ENCODE data around the gene DUSP8. TPM values are rescaled to one million over a fixed set of nuclear protein-coding genes. Genes with fewer than 3 reads are reported as not detected.

Gene DUSP8
- total RNA-seq, 2 experiments from 2014 or later, result not detected

GRCh38 chr11:1540074-1540473 lies 32.0 kb downstream of the DUSP8 start:
- no TSS peak for BruUV-seq (replicated peaks)
- Histone ChIP-seq H3K27ac (ENCODE audit: low read depth, low read length, poor library complexity, severe bottlenecking) (no peak overlapping the region), H3K9me2 (ENCODE audit: insufficient read depth, low read length) (no peaks in the 10 kb centered on the region), H4K20me1 (ENCODE audit: insufficient read depth, low read length) (no peaks in the 10 kb centered on the region), H3K36me3 (ENCODE audit: insufficient read depth, low read length) (no peaks in the 10 kb centered on the region), H3K9me3 (ENCODE audit: low read length) (no peaks in the 10 kb centered on the region), H3K4me2 (ENCODE audit: low read length) (no peak overlapping the region), H3K4me1 (ENCODE audit: insufficient read depth, low read length, poor library complexity, severe bottlenecking) (no peaks in the 10 kb centered on the region), H3K4me3 (ENCODE audit: low read depth, low read length, poor library complexity, severe bottlenecking) (no peak overlapping the region), H2AFZ (ENCODE audit: low read length) (no peak overlapping the region), H3K79me2 (ENCODE audit: insufficient read depth, low read depth, low read length) (no peaks in the 10 kb centered on the region)
- intact Hi-C loops (cut with micrococcal nuclease; ENCODE audit: unreplicated experiment), result no loop called here
- no peak for DNase-seq (ENCODE audit: low spot score)
- ChIA-PET CTCF (ENCODE audit: unreplicated experiment) (no interaction called here), POLR2A (no interaction called here)
- TF ChIP-seq, protein P1, sequence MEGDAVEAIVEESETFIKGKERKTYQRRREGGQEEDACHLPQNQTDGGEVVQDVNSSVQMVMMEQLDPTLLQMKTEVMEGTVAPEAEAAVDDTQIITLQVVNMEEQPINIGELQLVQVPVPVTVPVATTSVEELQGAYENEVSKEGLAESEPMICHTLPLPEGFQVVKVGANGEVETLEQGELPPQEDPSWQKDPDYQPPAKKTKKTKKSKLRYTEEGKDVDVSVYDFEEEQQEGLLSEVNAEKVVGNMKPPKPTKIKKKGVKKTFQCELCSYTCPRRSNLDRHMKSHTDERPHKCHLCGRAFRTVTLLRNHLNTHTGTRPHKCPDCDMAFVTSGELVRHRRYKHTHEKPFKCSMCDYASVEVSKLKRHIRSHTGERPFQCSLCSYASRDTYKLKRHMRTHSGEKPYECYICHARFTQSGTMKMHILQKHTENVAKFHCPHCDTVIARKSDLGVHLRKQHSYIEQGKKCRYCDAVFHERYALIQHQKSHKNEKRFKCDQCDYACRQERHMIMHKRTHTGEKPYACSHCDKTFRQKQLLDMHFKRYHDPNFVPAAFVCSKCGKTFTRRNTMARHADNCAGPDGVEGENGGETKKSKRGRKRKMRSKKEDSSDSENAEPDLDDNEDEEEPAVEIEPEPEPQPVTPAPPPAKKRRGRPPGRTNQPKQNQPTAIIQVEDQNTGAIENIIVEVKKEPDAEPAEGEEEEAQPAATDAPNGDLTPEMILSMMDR (conservative IDR thresholded peaks at IDR 0.05; ENCODE audit: low read length), result no peak
- no peak for TF ChIP-seq EZH2phosphoT487 (IDR thresholded peaks at IDR 0.05; ENCODE audit: borderline replicate concordance, low read depth, low read length)

GRCh38 chr11:1538153-1538552 lies 33.9 kb downstream of the DUSP8 start:
- Histone ChIP-seq H3K4me2 (ENCODE audit: low read length) (no peak overlapping the region), H4K20me1 (ENCODE audit: insufficient read depth, low read length) (no peaks in the 10 kb centered on the region), H3K27ac (ENCODE audit: low read depth, low read length, poor library complexity, severe bottlenecking) (no peak overlapping the region), H3K9me3 (ENCODE audit: low read length) (no peaks in the 10 kb centered on the region), H3K36me3 (ENCODE audit: insufficient read depth, low read length) (no peaks in the 10 kb centered on the region), H3K9me2 (ENCODE audit: insufficient read depth, low read length) (no peaks in the 10 kb centered on the region), H3K79me2 (ENCODE audit: insufficient read depth, low read depth, low read length) (no peaks in the 10 kb centered on the region), H3K4me3 (ENCODE audit: low read depth, low read length, poor library complexity, severe bottlenecking) (no peak overlapping the region), H3K4me1 (ENCODE audit: insufficient read depth, low read length, poor library complexity, severe bottlenecking) (no peaks in the 10 kb centered on the region), H2AFZ (ENCODE audit: low read length) (no peak overlapping the region)
- intact Hi-C loops (cut with micrococcal nuclease; ENCODE audit: unreplicated experiment), result no loop called here
- BruUV-seq (replicated peaks), result no TSS peak
- no peak for DNase-seq (ENCODE audit: low spot score)
- ChIA-PET CTCF (ENCODE audit: unreplicated experiment) (no interaction called here), POLR2A (interaction anchor here (0.6 kb wide), 1 partner anchor 20 kb away, joined by 4 read pairs; no protein-coding TSS in a partner anchor)
- TF ChIP-seq, protein P1 (conservative IDR thresholded peaks at IDR 0.05; ENCODE audit: low read length), result no peak
- no peak for TF ChIP-seq EZH2phosphoT487 (IDR thresholded peaks at IDR 0.05; ENCODE audit: borderline replicate concordance, low read depth, low read length)

DNA sequence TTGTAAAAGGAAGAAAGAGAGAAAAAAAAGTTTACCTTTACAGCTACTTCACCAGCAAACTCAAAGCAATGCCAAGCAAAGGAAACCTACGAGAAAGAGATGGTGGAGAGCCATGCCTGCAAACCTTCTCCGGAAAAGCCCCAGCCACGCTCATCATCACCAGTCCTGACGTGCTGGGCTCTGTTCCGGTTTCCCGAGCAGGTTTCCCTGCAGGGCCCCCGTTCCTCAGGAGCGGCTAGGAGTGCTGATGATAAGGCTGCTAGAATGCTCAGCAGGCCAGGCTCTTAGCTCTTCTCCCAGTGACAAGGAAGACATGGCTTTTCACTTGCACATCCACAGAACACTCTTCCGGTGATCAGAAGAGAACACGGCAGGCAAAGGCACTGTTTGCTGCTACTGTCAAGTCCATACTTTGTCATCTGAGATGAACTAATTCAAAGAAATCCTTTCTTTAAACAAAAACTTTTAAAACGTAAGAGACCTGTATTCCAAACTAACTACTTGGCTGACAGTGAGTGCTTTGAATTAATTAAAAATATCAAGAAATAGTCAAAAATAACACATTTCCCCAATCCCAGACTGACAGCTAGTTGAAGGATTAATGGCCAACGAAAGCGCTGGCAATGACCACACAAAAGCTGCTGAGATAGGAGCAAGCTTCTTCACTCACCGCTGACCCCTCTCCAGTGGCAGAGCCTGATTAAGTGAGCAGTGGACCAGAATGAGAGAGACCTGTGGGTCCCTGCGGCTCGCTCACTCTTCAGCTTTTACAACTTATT lies 35.8 kb downstream of the DUSP8 start:
- H2AFZ ChIP-seq (ENCODE audit: low read length), result no peak overlapping the region
- no peaks in the 10 kb centered on the region for H4K20me1 ChIP-seq (ENCODE audit: insufficient read depth, low read length)
- H3K79me2 ChIP-seq (ENCODE audit: insufficient read depth, low read depth, low read length), result no peaks in the 10 kb centered on the region
- H3K4me3 ChIP-seq (ENCODE audit: low read depth, low read length, poor library complexity, severe bottlenecking), result no peak overlapping the region
- no peaks in the 10 kb centered on the region for H3K9me2 ChIP-seq (ENCODE audit: insufficient read depth, low read length)
- no peak overlapping the region for H3K27ac ChIP-seq (ENCODE audit: low read depth, low read length, poor library complexity, severe bottlenecking)
- H3K36me3 ChIP-seq (ENCODE audit: insufficient read depth, low read length), result no peaks in the 10 kb centered on the region
- no peaks in the 10 kb centered on the region for H3K9me3 ChIP-seq (ENCODE audit: low read length)
- H3K4me2 ChIP-seq (ENCODE audit: low read length), result no peak overlapping the region
- intact Hi-C loops (cut with micrococcal nuclease; ENCODE audit: unreplicated experiment), result no loop called here
- CTCF ChIA-PET (ENCODE audit: unreplicated experiment), result no interaction called here
- TF ChIP-seq, protein P1 (conservative IDR thresholded peaks at IDR 0.05; ENCODE audit: low read length), result no peak
- TF ChIP-seq EZH2phosphoT487 (IDR thresholded peaks at IDR 0.05; ENCODE audit: borderline replicate concordance, low read depth, low read length), result no peak
- DNase-seq (ENCODE audit: low spot score), result no peak
- no peaks in the 10 kb centered on the region for H3K4me1 ChIP-seq (ENCODE audit: insufficient read depth, low read length, poor library complexity, severe bottlenecking)
- POLR2A ChIA-PET, result interaction anchor here (0.7 kb wide), 1 partner anchor 14 kb away, joined by 3 read pairs; no protein-coding TSS in a partner anchor
- TSS peak; percentile 63 for BruUV-seq (replicated peaks)
